HTERT RPE-1 (cell line): ENCODE measurements around the gene NBPF26.
"Not testable (repeated sequence)": the region's sequence is repeated elsewhere in the genome, so short reads cannot be mapped to it uniquely, and the experiment has no call there.

Experiments
- in situ Hi-C: fragments of 300-500 bp; cut with MboI; formaldehyde crosslinking; loops from 4 replicates; pipeline ENCODE4 v1.14.3; 2020; ENCODE audit warnings: low sequenced_read_pairs

NBPF26 gene

GRCh38 chr1:120723715-120724402 is at the start of gene NBPF26:
Gene NBPF26, plus strand, starts transcription at chr1:120723945.
- in situ Hi-C loops = not testable (repeated sequence)

GRCh38 chr1:120680106-120680819 is 43.5 kb upstream of the NBPF26 start:
- in situ Hi-C loops = not testable (repeated sequence)

GRCh38 chr1:120680938-120681337 is 42.8 kb upstream of the NBPF26 start:
- in situ Hi-C loops = not testable (repeated sequence)

DNA sequence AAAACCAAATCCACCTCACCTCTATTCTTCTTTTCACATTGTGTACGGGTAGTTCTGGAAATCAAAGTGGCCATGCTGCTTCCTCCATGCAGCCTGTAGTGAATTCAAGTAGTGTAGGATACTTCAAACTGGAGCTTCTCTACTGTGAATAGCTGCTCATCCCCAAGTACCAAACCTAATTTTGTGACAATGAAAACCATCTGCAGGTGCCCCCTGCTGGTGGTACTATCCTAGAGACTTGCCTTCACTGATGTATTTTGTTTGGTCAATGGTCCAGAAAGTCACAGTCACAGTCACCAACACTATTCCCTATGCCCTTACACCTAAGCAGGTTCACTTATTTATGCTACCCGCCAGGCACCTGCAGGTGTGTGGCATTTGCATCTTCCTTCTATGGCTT is 39.3 kb upstream of the NBPF26 start:
- in situ Hi-C loops = not testable (repeated sequence)

GRCh38 chr1:120685622-120686021 is 38.1 kb upstream of the NBPF26 start:
- in situ Hi-C loops = not testable (repeated sequence)

DNA sequence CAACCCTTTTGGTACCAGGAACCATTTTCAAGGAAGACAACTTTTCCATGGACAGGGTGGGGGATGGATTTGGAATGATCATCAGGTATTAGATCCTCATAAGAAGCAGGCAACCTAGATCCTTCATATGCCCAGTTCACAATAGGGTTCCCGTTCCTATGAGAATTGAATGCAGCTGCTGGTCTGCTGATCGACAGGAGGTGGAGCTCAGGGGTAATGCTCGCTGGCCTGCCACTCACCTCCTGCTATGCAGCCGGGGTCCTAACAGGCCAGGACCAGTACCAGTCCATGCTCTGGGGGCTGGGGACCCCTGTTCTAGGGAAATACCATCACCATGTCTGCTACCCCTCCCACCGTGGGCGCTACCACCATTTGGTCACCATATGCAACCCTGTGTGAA is 36.5 kb upstream of the NBPF26 start:
- in situ Hi-C loops = not testable (repeated sequence)

- in situ Hi-C loops = not testable (repeated sequence)
These were observed 22.8 kb upstream of the NBPF26 start for GRCh38 chr1:120700807-120701562.

- in situ Hi-C loops = not testable (repeated sequence)
These were observed 409 bp upstream of the NBPF26 start for GRCh38 chr1:120723358-120723714.

- in situ Hi-C loops = not testable (repeated sequence)
These were observed 762 bp downstream of the NBPF26 start for GRCh38 chr1:120724507-120724906.

GRCh38 chr1:120728811-120729210 is 5.1 kb downstream of the NBPF26 start:
- in situ Hi-C loops = not testable (repeated sequence)

GRCh38 chr1:120769090-120769489 is 45.3 kb downstream of the NBPF26 start:
- in situ Hi-C loops = not testable (repeated sequence)

- in situ Hi-C loops = not testable (repeated sequence)
These were observed 81.7 kb downstream of the NBPF26 start for GRCh38 chr1:120805452-120805851.

DNA sequence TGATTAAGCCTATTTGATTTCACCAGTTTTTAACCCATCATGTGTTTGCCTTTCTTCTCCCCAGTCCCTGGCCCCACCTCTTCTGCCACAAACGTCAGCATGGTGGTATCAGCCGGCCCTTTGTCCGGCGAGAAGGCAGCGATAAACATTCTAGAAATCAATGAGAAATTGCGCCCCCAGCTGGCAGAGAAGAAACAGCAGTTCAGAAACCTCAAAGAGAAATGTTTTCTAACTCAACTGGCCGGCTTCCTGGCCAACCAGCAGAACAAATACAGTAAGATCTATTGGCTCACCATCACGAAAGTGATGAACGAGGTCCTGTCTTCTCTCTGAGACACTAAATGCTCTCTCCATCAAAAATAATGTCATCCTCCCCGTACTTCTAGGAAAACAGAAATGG is 88.1 kb downstream of the NBPF26 start:
- in situ Hi-C loops = not testable (repeated sequence)

- in situ Hi-C loops = not testable (repeated sequence)
These were observed 101.3 kb downstream of the NBPF26 start for GRCh38 chr1:120825051-120825450.

DNA sequence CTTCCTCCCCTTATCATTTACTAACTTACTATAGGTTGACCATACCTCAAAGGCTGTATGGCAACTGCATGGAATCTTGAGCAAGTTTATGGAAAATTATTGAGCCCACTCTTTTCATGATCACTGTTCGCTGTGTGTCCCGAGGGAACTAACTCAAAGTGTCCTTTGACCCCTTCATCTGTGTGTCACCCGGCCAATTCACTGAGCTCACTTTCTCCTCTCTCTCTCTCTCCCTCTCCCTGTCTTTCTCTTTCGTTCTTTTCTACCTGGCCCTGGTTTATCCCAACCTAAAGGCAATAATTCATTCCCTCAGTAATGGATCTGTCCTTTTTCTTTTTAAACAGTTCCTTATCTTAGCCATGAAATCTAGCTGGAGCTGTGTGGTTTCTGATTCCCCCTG is 102.9 kb downstream of the NBPF26 start:
- in situ Hi-C loops = not testable (repeated sequence)

- in situ Hi-C loops = not testable (repeated sequence)
These were observed 120.6 kb downstream of the NBPF26 start for GRCh38 chr1:120844186-120844944.

DNA sequence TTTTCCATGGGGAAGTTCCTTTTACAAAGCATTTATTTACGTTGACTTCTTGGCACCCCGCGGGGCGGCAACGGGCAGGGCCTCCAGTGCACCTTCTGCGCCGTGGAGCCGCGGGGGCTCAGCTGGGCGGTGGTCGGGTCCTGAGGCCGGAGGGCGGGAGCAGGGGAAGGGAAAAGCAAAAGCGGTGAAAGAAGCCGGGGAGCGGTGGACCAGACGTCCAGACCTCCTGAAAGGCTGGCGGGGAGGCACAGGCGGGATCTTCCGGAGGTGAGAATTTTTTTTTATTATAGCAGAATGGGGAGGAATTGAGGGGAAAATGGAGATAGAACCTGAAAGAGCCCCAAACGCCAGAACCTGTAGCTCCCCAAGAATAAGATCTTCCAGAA is 121.2 kb downstream of the NBPF26 start:
- in situ Hi-C loops = not testable (repeated sequence)

- in situ Hi-C loops = not testable (repeated sequence)
These were observed 125.9 kb downstream of the NBPF26 start for GRCh38 chr1:120849400-120850286.

DNA sequence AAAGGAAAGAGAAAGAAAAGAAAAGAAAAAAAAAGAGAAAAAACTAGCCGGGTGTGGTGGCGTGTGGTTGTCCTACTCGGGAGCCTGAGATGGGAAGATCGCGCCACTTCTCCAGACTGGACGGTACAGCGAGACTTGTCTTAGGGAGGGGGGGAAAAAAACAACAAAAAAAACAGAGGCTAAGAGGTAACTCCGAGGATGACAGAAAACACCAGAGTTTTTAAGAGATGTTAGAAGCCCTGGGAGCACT is 126.5 kb downstream of the NBPF26 start:
- in situ Hi-C loops = not testable (repeated sequence)
